Erythroblast (primary cell): ENCODE results near the gene SLC66A2.

ENCODE experiments used
- GATA1 ChIP-seq: IDR thresholded peaks from 2 replicates; pipeline ENCODE4 v1.6.1; 2011; ENCODE audit warnings: low read depth, mild to moderate bottlenecking, control low read depth, low read length, moderate library complexity
- POLR2A ChIP-seq: IDR thresholded peaks from 2 replicates; pipeline ENCODE4 v1.6.1; 2011; ENCODE audit warnings: mild to moderate bottlenecking, low read length

DNA sequence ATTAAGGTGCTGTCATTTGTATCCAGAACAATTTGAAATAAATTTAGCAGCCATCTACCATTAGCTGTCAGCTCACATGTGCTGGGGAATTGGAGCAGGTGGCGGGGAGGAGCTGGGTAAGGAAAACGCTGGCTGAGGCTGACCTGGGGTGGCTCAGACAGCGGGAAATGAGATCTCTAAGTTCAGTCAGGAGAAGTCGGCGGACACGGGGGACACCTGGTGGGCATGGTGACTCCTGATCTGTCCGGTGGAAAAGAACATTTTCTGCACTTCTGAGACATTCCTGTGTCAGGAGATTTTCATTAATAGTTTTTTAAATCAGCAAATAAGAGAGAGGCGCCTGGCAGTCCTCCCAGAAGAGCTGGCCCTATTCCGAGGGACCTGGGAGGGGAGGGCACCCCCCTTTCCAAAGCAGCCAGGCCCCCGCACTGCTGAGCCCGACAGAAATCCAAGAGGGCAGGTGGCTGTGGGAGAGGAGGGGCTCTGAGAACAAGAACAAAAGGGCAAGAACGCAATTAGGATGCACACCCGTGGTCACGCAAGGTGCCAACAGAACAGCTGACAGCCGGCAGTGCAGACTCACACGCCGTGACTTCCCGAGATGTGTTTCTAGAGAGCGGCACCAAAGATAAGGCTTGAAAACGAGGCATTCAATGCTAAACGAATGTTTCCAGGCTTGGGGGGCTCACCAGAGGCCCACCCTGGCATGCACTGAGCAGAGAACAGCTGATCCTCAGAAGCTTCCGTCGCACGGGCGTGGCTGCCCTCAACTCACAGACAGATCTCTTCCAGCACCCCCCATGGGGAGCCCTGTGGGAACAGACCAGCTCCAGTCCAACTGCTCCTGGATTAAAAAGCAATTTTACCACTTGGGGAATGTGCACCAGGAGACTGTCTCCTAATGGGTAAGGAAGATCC lies 26.4 kb downstream of the SLC66A2 start:
- TF ChIP-seq POLR2A (no peak), GATA1 (no peak)
